ENCODE data around the gene KCNJ6.
"Not testable (repeated sequence)": the region's sequence is repeated elsewhere in the genome, so short reads cannot be mapped to it uniquely, and the experiment has no call there.

- not testable (repeated sequence) for TF ChIP-seq CTCF (IDR thresholded peaks at IDR 0.05 in 4 of 5, conservative IDR thresholded peaks at IDR 0.05 in 1 of 5); POLR2A (IDR thresholded peaks at IDR 0.05)
Measured at GRCh38 chr21:37588644-37589043, 327.6 kb downstream of the KCNJ6 start.
